GM18505 (cell line): ENCODE results near the gene ADARB2.

Source experiments
- ATAC-seq: cut with Tn5 transposase; IDR thresholded peaks from one replicate; pipeline ENCODE4 v1.9.1; 2021; ENCODE audit not compliant: unreplicated experiment
- POLR2A ChIP-seq: IDR thresholded peaks from 4 replicates; pipeline ENCODE4 v1.6.1; 2011; ENCODE audit warnings: borderline replicate concordance; ENCODE audit not compliant: insufficient read depth, insufficient read length; ENCODE audit errors: extremely low read depth

Gene ADARB2

GRCh38 chr10:1408651-1409367, 328.5 kb downstream of the ADARB2 start:
- ATAC-seq = no peak
- TF ChIP-seq POLR2A = no peak

DNA sequence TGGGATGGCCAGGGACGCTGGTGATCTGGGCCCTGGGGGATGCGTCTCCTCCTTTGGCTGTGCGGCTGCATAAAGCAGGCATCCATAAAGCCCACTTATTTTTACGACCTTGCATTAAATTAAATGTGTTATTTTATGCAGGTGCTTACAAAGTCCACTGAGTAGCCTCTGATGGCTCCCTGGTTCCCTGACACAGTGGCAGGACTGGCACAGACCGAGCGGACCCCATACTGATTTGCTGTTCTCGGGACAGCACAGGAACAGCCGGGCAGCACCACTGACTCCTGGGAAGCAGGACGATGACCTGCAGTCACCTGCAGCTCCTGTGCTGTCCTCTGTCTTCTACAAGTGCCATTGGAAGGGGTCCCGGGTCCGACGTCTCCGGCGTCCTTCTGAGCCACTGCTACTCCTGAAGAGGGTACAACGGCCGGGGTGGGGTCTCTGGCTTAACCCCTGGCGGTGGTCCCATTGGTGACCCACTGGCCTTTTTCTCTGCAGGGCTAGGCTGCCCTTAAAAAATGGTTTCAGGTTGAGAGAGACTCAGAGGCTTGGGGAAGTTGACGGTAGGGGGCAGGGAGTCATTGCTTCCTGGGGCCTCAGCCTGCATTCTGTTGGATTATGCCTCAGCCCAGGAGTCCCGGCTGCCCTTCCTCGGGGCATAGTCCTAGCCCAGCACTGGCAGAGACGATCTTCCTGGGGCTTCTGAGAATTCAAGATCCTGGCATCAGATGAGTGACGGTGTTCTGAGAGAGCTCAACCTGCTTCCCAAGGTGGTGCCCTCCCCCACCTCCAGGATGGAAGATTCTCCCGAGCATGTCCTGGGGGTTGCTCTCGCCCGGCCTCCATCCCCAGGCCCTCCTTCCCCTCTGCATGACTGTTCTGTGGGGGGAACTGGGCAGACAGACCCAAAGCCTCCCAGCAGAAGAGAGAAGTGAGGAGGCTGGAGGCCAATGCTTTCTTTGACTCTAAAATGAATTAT, 330.1 kb downstream of the ADARB2 start:
- ATAC-seq = no peak
- TF ChIP-seq POLR2A = no peak

DNA sequence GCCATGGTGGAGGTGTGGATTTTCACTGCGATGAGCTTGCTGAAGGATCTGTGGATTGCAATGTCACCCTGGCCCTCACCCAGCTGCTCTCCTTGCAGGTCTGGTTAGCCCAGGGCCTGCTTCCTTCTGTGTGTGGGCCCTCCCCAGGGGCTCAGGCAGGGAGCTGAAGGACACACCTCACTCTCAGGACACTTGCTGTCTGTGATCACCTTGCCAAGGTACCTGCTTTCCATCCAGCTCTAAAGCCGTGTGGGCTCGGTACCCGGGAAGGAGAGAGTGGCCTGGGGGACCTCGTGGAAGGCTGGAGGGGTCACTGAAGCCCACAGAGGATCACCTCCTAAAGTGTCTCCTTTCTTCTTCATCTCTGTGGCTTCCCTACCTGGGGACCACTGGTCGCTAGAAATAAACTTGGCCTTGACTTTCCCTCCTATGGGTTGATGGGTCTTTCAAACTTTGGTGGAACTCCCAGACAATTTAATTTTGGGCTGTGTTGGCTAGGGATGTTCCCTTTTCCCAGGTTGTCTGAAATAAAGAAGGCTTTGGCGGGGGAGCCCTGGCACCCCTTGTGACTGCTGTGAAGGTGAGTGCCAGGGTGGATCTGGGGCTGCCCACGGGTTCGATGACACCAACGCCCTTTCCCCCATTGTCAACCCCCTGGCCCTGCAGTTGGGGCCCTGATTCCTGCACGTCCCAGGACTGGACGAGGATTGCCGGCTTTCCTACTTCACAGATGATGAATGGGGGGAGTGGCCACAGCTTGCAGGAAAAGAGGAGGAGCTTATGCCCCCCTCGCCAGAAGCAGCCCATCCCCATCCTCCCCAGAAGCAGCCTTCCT, 331.0 kb downstream of the ADARB2 start:
- ATAC-seq = no peak
- no peak for TF ChIP-seq POLR2A

DNA sequence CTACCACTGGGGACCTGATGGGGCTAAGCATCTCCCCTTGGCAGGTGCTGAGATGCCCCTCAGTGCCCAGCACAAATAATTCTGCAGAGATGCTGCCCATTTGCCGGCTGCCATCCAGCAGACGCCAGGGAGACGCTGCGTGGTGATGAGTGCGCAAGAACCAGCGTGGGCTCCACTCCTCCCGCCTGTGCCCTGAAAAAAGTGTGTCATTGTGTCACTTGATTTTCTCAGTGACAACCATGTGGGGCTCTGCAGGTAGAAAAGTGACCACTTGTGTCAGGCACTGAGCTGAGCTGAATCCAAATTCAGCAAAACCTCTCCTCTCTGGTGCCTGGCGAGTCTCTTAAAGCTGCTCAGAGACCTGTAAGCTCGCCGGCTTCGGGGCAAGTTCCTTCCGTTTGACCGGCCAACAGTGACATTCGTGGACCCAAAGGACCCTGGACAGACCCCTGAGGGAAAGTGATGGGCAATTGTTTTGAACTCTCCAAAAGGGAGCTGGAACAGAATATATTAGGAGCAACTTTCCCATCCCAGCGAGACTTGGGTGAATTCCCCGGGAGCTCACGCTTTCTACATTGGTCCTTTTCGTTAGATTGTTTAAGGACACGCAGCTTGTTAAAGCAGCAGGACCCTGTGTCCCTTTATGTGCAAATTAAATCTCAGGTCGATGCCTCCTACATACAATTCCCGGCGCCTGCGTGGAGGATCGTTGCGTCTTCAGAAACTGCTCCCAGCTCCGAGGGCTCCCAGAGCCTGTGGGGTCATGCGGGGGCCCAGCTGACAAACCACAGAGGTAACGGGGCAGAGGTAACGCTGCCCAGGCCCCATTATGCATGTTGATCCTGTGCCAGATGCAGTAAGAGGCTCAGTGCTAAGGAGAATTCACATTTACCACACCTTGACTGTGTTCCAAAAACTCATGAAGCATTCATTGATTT, 332.7 kb downstream of the ADARB2 start:
- no peak for TF ChIP-seq POLR2A
- ATAC-seq = no peak

DNA sequence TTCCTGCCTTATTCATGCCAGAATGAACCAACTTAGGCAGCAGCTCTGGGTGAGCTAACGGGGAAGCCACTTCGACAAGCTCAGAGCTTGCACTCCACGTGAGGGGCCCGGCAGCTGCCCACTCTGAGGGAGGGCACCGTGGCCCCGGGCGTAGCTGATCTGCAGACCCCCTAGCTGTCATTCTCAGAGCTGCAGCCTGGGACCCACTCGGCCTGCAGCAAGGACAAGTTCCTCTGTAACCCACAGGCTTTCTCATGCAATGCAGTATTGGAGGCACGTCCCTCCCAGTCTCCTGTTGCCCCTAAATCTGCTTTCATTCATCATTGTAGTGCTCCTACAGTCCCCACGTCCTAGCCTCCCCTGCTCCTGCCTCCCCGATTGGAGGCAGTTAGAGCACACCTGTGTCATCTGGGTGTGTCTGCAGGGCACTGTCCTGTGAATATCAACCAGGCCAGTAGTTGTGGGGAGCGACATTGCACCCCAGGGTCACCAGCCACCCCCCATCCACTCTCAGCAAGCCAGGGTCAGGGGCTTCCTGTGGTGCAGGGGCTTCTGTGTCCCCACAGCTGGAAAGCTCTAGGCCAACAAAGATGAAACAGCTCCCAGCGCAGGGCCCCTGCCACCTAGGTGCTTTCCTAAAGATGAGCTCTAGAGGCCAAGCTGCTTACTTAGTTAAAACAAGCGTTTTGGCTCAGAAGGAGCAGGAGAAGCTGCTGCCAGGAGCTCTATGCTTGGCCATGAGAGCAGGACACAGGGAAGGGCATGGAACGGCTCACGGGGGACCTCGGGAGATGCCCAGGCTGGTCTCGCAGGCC, 333.6 kb downstream of the ADARB2 start:
- TF ChIP-seq POLR2A = no peak
- ATAC-seq = no peak

DNA sequence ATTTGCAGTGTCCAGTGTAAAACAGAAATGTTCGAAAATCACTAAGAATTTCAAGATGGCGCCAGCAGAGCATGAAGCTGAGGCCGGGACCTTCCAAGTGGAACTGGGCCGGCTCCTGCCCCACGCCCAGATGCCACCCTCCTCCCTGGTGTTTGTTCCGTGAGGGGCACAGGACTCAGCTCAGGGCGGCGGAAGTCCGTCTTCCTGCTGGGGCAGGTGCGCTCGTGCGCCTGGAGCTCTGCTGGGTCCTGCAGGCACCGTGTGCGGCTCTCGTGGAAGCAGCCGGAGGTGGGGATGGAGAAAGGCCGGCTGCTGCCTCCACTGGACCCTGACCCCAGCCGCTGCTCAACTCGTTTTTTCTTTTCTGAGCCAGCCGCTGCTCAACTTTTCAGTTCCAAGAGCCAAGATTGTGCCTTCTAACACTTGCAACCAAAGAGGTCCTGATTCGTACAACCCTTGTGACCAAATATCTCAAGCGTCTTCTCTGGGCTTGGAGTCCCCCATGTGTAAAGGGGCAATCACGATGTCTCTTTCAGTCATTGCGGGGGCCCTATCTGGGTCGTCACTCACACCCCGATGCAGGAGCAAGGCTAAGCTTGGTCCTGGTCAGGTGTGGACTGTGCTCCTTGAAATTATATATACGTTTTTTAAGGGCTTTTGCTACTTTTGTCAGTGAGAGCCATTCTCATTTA, 334.4 kb downstream of the ADARB2 start:
- TF ChIP-seq POLR2A = no peak
- ATAC-seq = no peak

DNA sequence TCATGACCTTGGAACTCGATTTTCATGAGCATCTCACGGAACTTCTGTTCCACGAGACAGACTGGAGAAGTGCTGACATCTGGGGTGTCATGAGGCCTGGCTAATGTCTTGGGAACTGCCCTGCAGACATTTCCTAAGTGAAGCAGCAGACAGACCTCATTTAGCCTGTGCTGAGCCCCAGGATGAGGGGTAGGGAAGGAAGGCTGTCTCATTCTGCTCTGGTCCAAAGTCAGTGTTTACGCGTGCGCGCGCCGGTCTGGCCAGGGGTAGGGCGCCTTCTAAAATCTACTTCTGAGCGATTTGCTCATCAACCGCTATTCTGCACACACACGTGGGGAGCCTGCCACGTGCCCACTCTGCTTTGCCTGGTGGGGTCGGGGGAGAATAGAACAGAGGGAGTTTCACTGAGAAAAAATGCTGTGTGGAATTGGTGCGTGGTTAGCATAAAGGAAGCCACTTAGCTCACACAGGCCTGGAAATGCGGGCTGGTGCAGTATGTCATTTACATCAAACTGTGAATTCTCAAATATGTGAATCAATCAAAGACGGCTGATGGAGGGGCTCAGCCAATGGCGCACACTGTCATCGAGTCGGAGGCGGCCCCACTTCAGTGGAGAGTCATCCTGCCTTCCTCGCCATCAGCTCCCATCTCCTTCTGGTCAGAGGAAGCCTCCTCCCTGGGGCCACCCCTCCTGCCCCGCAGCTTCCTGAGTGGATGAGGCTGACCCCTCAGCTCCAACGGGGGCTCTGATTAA, 335.1 kb downstream of the ADARB2 start:
- no peak for ATAC-seq
- no peak for TF ChIP-seq POLR2A

- no peak for TF ChIP-seq POLR2A
- ATAC-seq = no peak
Measured at GRCh38 chr10:1401071-1401965, 336.0 kb downstream of the ADARB2 start.
